GM13976 (cell line): ENCODE results near the gene CENPT.

ENCODE experiments used
- DNase-seq: peaks from one replicate; pipeline ENCODE4 v3.0.0; 2012; ENCODE audit warnings: low spot score
- in situ Hi-C: fragments of 300-500 bp; cut with MboI; formaldehyde crosslinking; loops from one replicate; pipeline ENCODE4 v1.12.0; 2022; ENCODE audit warnings: low sequenced_read_pairs, mixed read lengths, inconsistent platforms; ENCODE audit not compliant: unreplicated experiment
- TF ChIP-seq, protein P1 (sequence below): IDR thresholded peaks from 2 replicates; pipeline ENCODE4 v1.5.1; 2012; ENCODE audit warnings: borderline replicate concordance, mild to moderate bottlenecking; ENCODE audit not compliant: insufficient read depth; ENCODE audit errors: extremely low read depth, missing control alignments, control extremely low read depth

The CENPT gene

DNA sequence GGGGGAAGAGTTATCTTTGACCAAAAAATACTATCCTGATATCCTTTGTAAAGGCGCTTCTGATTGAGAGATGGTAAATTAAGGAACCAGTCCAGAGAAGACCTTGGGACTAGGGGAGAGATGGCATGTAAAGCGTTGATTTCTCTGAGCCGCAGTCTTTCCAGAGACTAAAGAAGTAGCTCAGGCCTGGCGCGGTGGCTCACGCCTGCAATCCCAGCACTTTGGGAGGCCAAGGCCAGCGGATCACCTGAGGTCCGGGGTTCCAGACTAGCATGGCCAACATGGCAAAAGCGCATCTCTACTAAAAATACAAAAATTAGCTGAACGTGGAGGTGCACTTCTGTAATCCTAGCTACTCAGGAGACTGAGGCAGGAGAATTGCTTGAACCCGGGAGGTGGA lies 625 bp upstream of the CENPT start:
- TF ChIP-seq, protein P1, sequence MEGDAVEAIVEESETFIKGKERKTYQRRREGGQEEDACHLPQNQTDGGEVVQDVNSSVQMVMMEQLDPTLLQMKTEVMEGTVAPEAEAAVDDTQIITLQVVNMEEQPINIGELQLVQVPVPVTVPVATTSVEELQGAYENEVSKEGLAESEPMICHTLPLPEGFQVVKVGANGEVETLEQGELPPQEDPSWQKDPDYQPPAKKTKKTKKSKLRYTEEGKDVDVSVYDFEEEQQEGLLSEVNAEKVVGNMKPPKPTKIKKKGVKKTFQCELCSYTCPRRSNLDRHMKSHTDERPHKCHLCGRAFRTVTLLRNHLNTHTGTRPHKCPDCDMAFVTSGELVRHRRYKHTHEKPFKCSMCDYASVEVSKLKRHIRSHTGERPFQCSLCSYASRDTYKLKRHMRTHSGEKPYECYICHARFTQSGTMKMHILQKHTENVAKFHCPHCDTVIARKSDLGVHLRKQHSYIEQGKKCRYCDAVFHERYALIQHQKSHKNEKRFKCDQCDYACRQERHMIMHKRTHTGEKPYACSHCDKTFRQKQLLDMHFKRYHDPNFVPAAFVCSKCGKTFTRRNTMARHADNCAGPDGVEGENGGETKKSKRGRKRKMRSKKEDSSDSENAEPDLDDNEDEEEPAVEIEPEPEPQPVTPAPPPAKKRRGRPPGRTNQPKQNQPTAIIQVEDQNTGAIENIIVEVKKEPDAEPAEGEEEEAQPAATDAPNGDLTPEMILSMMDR, result no peak
- DNase-seq, result no peak

DNA sequence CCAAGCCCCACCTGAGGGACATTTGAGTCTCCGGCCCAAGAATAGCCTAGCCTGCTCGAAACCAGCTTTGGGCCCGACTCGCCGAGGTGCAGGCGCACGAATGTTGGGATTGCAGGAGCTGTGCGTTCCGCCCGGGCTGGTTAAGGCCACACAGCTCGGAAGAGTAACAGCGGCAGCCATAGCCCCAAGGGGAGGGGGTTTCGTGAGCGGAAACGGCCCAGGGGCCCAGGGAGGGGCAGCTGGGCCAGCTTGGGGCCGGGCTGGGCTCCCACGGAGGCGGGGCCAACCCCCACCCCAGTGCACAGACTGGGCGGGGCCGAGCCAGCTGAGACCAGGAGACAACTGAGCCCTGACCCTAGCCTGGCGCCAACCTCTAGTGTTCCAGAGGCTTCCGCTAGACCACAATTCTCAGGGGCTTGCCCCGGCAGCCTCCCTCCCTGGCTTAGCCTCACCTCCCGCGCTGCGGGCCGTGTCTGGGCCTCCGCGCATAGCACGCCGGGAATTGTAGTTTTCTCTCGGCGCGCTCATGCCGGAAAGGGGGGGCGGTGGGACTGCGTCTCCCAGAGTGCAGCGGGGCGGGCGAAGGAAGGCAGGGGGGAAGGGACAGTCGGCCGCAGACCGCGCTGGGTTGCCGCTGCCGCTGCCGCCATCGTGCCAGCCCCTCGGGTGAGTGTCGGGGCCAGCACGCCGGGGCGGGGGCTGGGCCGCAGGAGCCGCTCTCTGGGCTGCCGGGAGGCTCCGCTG lies 1.0 kb downstream of the CENPT start, which contains the start of gene NUTF2:
Gene NUTF2 (plus strand): TSS at position 614 of the 744 bp plus-strand sequence. CDS start 18,198 bp downstream, outside the sequence.
- in situ Hi-C loops, result no loop called here
- TF ChIP-seq, protein P1, result no peak

More for the DNA sequence above, 625 bp upstream of the CENPT start:
- in situ Hi-C loops, result no loop called here

DNA sequence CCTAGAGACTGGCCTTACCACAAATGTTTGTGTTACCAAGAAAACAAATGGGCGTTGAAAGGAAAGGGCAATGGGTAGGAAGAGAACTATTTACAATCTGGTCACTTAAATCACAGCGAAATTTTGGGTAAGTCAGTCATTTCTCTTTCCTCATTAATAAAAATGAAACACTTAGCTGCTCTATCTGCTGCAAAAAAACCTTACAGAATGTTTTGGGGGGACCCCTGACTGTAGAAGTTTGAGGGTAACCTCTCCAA lies 1.5 kb downstream of the CENPT start:
- TF ChIP-seq, protein P1, result no peak
- no peak for DNase-seq
- in situ Hi-C loops, result no loop called here

More for the DNA sequence above, 1.0 kb downstream of the CENPT start, which contains the start of gene NUTF2:
- DNase-seq, result peak; percentile 96

DNA sequence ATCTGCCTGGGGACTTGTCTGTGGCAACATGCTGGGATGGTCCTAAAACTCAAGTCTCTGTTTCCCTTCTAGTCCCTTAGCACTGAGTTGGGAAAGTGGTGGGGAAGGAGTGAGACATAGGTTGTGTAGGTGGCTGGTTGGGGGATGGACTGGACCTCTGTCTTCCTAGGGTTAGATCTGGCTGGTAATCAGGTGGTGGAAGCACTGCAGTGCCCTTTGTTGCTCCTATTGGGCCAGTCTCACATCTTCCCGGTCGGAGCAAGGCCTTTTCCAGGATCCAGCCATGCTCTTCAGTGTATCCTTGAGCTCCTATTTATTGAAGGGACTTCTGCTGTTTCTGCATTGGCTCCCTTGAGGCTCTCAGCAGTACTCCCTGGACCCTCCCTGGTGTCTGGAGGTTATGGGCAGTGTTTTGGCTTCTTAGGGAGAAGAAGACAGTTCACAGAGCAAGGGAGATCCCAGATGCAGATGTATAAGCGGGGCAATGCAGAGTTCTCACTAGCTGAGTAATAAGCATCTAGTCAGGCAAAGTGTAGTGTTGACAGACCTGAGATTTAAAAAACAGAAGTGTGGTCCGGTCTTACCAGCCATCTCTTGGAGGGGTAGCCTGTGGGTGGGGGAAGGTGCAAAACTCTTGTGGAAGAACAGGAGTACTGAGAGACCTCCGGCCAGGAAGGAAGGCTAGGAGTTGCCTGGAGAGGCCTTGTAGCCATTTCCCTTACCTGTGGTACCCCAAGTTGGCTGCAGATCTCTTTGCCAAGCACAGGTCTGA lies 2.0 kb downstream of the CENPT start:
- no peak for DNase-seq
- TF ChIP-seq, protein P1, result no peak
- in situ Hi-C loops, result no loop called here

DNA sequence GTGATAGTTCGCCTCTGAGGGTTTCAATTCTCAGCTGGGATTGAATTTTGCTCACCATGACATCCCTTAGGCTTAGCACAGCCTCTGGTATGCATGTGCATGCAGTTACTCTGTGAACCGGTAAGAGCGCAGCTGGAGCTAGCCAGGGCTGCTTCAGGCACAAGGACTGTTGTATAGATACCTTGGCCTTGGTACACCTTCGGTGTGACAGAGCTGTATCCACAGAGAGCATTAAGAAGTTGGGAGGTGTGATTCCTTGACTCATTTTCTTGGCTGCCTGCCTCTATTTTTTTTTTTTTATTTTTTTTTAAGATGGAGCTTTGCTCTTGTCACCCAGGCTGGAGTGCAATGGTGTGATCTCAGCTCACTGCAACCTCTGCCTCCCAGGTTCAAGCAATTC lies 3.0 kb downstream of the CENPT start:
- DNase-seq, result no peak
- in situ Hi-C loops, result no loop called here
- TF ChIP-seq, protein P1, result no peak

DNA sequence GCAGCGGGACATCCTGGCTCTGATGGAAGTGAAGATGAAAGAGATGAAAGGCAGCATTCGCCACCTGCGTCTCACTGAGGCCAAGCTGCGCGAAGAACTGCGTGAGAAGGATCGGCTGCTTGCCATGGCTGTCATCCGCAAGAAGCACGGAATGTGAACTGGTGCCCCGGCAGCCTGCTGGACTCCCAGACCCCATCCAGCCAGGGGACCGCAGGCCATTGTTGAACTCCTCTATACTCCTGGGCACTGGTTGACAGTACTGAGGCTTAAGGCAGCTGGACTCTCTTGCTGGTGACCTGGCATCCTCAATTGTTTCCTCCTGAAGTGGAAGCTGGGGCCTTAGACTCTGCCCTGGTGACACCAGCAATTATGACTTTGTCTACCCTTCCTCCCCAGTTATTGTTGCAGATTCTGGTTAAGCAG lies 4.1 kb downstream of the CENPT start:
- in situ Hi-C loops, result no loop called here
- TF ChIP-seq, protein P1, result no peak
- no peak for DNase-seq
